Measurements from ENCODE around the gene MYRF.

GRCh38 chr11:61814247-61814957 lies 62.0 kb downstream of the MYRF start:
- TF ChIP-seq POLR2AphosphoS5 (IDR thresholded peaks at IDR 0.05; ENCODE audit: borderline replicate concordance, low read depth, low read length) (no peak; the same call in 1 of the 2 replicates), EZH2 (IDR thresholded peaks at IDR 0.05) (no peak)

Measured in SK-N-MC (cell line).